Left kidney (tissue), 2 donors: ENCODE data around the gene TIMELESS. TPM values are rescaled to one million over a fixed set of nuclear protein-coding genes. Genes with fewer than 3 reads are reported as not detected.
A peak's percentile ranks its signal among the peaks of the same experiment; 100 is the strongest.
"Not testable (repeated sequence)": the region's sequence is repeated elsewhere in the genome, so short reads cannot be mapped to it uniquely, and the experiment has no call there.

Experiments used
- DNase-seq: peaks from one replicate; pipeline ENCODE4 v3.0.0-alpha.2; 2013
- polyA plus RNA-seq: library from polyadenylated mRNA; unstranded; fragments of 120-200 nt; gene quantifications from one replicate; pipeline ENCODE4 v1.2.1, GENCODE V29; 2013; ENCODE audit not compliant: insufficient read length

Gene TIMELESS
- polyA plus RNA-seq, 1 donor, result 49.1 TPM

GRCh38 chr12:56469007-56469930, 20.0 kb upstream of the TIMELESS start:
- DNase-seq, result no peak

GRCh38 chr12:56468216-56469006, 19.2 kb upstream of the TIMELESS start, which contains the start of gene SPRYD4:
Gene SPRYD4, plus strand, starts transcription at chr12:56468578. Its CDS starts 14 bp downstream, at chr12:56468592.
- peak; percentile 92 for DNase-seq

GRCh38 chr12:56462565-56462964, 13.3 kb upstream of the TIMELESS start:
- DNase-seq, result no peak

- no peak for DNase-seq
These were observed 12.3 kb upstream of the TIMELESS start for GRCh38 chr12:56461235-56462159.

- no peak for DNase-seq
These were observed 8.6 kb upstream of the TIMELESS start for GRCh38 chr12:56457817-56458216.

- no peak for DNase-seq
These were observed 5.3 kb upstream of the TIMELESS start, which contains the start of gene MIP for GRCh38 chr12:56454557-56454956. Gene MIP, minus strand, starts transcription at chr12:56454657. Its CDS starts 44 bp downstream, at chr12:56454613.

GRCh38 chr12:56451147-56451546, 1.9 kb upstream of the TIMELESS start:
- DNase-seq, result no peak

GRCh38 chr12:56450241-56450640, 1.0 kb upstream of the TIMELESS start:
- DNase-seq, result no peak

GRCh38 chr12:56449622-56449984, 377 bp upstream of the TIMELESS start:
- no peak for DNase-seq

- not testable (repeated sequence) for DNase-seq
These were observed 6.0 kb downstream of the TIMELESS start for GRCh38 chr12:56443208-56443607.

GRCh38 chr12:56437430-56438176, 11.6 kb downstream of the TIMELESS start:
- no peak for DNase-seq

GRCh38 chr12:56434828-56435227, 14.4 kb downstream of the TIMELESS start:
- no peak for DNase-seq

- DNase-seq, result no peak
These were observed 17.4 kb downstream of the TIMELESS start for GRCh38 chr12:56431850-56432249.

- no peak for DNase-seq
These were observed 17.9 kb downstream of the TIMELESS start for GRCh38 chr12:56431288-56431687.

- DNase-seq, result no peak
These were observed 23.2 kb downstream of the TIMELESS start for GRCh38 chr12:56425940-56426438.

- no peak for DNase-seq
These were observed 24.0 kb downstream of the TIMELESS start for GRCh38 chr12:56425193-56425592.

- DNase-seq, result no peak
These were observed 28.8 kb downstream of the TIMELESS start for GRCh38 chr12:56420411-56420810.

- DNase-seq, result no peak
These were observed 31.5 kb downstream of the TIMELESS start for GRCh38 chr12:56417739-56418138.

GRCh38 chr12:56414401-56414800, 34.8 kb downstream of the TIMELESS start:
- no peak for DNase-seq

- no peak for DNase-seq
These were observed 35.8 kb downstream of the TIMELESS start for GRCh38 chr12:56413392-56413791.
